ENCODE data around the gene OPRD1. TPM values are rescaled to one million over a fixed set of nuclear protein-coding genes. Genes with fewer than 3 reads are reported as not detected.

OPRD1 gene
- not detected in 2 replicates for total RNA-seq

DNA sequence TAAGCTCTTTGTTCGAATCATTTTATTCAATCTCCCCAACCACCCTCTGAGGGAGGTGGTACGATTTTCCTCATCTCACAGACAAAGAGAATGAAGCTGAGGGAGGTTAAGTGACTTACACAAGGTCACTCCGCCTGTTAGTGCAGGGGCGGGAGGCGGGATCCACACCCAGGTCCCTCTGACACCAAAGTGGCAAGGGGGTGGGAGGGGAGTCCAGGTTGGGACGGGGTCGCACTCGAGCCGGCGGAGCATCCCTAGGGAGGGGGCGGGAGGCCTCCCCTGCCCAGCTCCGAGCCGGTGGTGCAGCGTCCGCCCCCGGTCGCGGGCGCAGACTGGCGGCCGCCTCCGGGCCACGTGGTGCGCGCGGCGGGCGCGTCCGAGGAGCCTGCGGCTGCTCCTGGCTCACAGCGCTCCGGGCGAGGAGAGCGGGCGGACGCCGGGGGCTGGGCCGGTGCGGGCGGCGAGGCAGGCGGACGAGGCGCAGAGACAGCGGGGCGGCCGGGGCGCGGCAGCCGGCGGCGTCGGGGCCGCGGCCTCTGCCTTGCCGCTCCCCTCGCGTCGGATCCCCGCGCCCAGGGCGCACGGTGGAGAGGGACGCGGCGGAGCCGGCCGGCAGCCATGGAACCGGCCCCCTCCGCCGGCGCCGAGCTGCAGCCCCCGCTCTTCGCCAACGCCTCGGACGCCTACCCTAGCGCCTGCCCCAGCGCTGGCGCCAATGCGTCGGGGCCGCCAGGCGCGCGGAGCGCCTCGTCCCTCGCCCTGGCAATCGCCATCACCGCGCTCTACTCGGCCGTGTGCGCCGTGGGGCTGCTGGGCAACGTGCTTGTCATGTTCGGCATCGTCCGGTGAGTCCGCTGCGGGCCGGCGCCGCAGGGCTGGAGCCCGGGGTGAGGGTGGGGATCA is at the start of gene OPRD1:
TSS of gene OPRD1 (plus strand) at position 405 of the 903 bp plus-strand sequence. CDS start at position 619, 214 bp downstream.

GRCh38 chr1:28914228-28915030 is 102.5 kb downstream of the OPRD1 start, which contains the start of gene EPB41:
Gene EPB41, plus strand, starts transcription at chr1:28914569. Its CDS starts 72,869 bp downstream, at chr1:28987438.

Other genes with a start within 250 kb of the OPRD1 start
- 2.3 and 3.2 TPM in 2 replicates for gene RAB42, start 219.9 kb upstream of the OPRD1 start, total RNA-seq
- 46.8 and 47.1 TPM in 2 replicates for gene TAF12, start 169.1 kb upstream of the OPRD1 start, total RNA-seq
- not detected in 2 replicates for gene RNU11, start 163.6 kb upstream of the OPRD1 start, total RNA-seq
- gene GMEB1, start 143.4 kb upstream of the OPRD1 start, total RNA-seq, result 7.4 and 10.7 TPM in 2 replicates
- 53.9 and 63.7 TPM in 2 replicates for gene YTHDF2, start 75.2 kb upstream of the OPRD1 start, total RNA-seq
- gene EPB41, start 102.4 kb downstream of the OPRD1 start, total RNA-seq, result 15.9 and 35.4 TPM in 2 replicates

All from uterine smooth muscle cell (primary cell).